IMR-90 (cell line): ENCODE measurements around the gene LRRTM4. TPM values are rescaled to one million over a fixed set of nuclear protein-coding genes. Genes with fewer than 3 reads are reported as not detected.
A peak's percentile ranks its signal among the peaks of the same experiment; 100 is the strongest.

Experiments used
- ATAC-seq: fragments of 200-7000 bp; cut with Tn5 transposase; 2 replicates; pipeline ENCODE4 v1.9.1; 2020; ENCODE audit warnings: low read depth, mild to moderate bottlenecking, moderate library complexity
- BruUV-seq: library from RNA; stranded (reverse); fragments of 400-500 nt; replicated peaks from 2 replicates; lab custom pipeline; 2021; lab: Mats Ljungman, UMichigan
- CTCF ChIA-PET: fragments of 300-600 bp; formaldehyde crosslinking; extraction: SDS; loops from one replicate; lab custom pipeline; 2021; ENCODE audit warnings: antibody characterized with exemption; lab: Yijun Ruan, JAX
- POLR2A ChIA-PET: fragments of 300-600 bp; sonication (Branson Sonifier 250); formaldehyde crosslinking; loops from one replicate; lab custom pipeline; 2022; ENCODE audit warnings: antibody characterized with exemption; ENCODE audit not compliant: unreplicated experiment; lab: Charles Lee
- DNase-seq: peaks from one replicate; pipeline ENCODE4 v3.0.0; 2013
- H2AFZ ChIP-seq: replicated peaks from 2 replicates; pipeline ENCODE3; 2013; ENCODE audit warnings: low read length, mild to moderate bottlenecking; ENCODE audit not compliant: poor library complexity
- H2AK5ac ChIP-seq: 2 replicates; pipeline ENCODE4 v1.6.1; 2013; ENCODE audit warnings: low read depth, low read length, inconsistent platforms
- H2AK9ac ChIP-seq: replicated peaks from 2 replicates; pipeline ENCODE3; 2013; ENCODE audit warnings: mild to moderate bottlenecking, low read depth, low read length, moderate library complexity; ENCODE audit not compliant: poor library complexity
- H2BK120ac ChIP-seq: 2 replicates; pipeline ENCODE4 v1.6.1; 2013; ENCODE audit warnings: low read depth, low read length, inconsistent platforms
- H2BK15ac ChIP-seq: 3 replicates; pipeline ENCODE4 v1.6.1; 2013; ENCODE audit warnings: low read depth, low read length, inconsistent platforms
- H2BK20ac ChIP-seq: 2 replicates; pipeline ENCODE4 v1.6.1; 2013; ENCODE audit warnings: low read depth, mild to moderate bottlenecking, inconsistent platforms, low read length, moderate library complexity
- H2BK5ac ChIP-seq: 2 replicates; pipeline ENCODE4 v1.6.1; 2013; ENCODE audit warnings: mild to moderate bottlenecking, low read depth, low read length, inconsistent platforms; ENCODE audit not compliant: poor library complexity, severe bottlenecking
- H3K14ac ChIP-seq: replicated peaks from 2 replicates; pipeline ENCODE4 v1.6.1; 2013; ENCODE audit warnings: low read depth, low read length, inconsistent platforms
- H3K18ac ChIP-seq: 2 replicates; pipeline ENCODE4 v1.6.1; 2013; ENCODE audit warnings: low read depth, low read length, control low read depth
- H3K23ac ChIP-seq: 2 replicates; pipeline ENCODE4 v1.6.1; 2013; ENCODE audit warnings: low read depth, low read length, inconsistent platforms
- H3K27ac ChIP-seq: 2 replicates; pipeline ENCODE4 v1.5.1; 2013; ENCODE audit warnings: mild to moderate bottlenecking, control low read depth, low read length; ENCODE audit not compliant: insufficient read depth
- H3K27me3 ChIP-seq: 2 replicates; pipeline ENCODE4 v1.6.1; 2013; ENCODE audit warnings: low read length; ENCODE audit not compliant: control insufficient read depth, insufficient read depth
- H3K36me3 ChIP-seq: 2 replicates; pipeline ENCODE4 v1.6.1; 2013; ENCODE audit warnings: low read length, mixed read lengths; ENCODE audit not compliant: control insufficient read depth, insufficient read depth
- H3K4ac ChIP-seq: 2 replicates; pipeline ENCODE4 v1.6.1; 2013; ENCODE audit warnings: low read depth, low read length, inconsistent platforms
- H3K4me1 ChIP-seq: 2 replicates; pipeline ENCODE4 v1.6.1; 2013; ENCODE audit warnings: low read length, mixed read lengths; ENCODE audit not compliant: control insufficient read depth, insufficient read depth
- H3K4me2 ChIP-seq: 2 replicates; pipeline ENCODE4 v1.6.1; 2013; ENCODE audit warnings: low read depth, mild to moderate bottlenecking, control low read depth, low read length, moderate library complexity
- H3K4me3 ChIP-seq: 2 replicates; pipeline ENCODE4 v1.5.1; 2013; ENCODE audit warnings: low read depth, mild to moderate bottlenecking, control low read depth, low read length, moderate library complexity; ENCODE audit not compliant: insufficient read depth
- H3K56ac ChIP-seq: 2 replicates; pipeline ENCODE4 v1.6.1; 2013; ENCODE audit warnings: low read length, inconsistent platforms; ENCODE audit not compliant: insufficient read depth; ENCODE audit errors: extremely low read depth
- H3K79me1 ChIP-seq, 2 experiments: 2 replicates each; pipeline ENCODE4 v1.6.1; 2013; ENCODE audit warnings: low read length in 2 of 2, inconsistent platforms in 1 of 2, low read depth in 1 of 2
- H3K9ac ChIP-seq: 2 replicates; pipeline ENCODE4 v1.6.1; 2013; ENCODE audit warnings: low read depth, low read length, control low read depth
- H3K9me1 ChIP-seq: 2 replicates; pipeline ENCODE4 v1.6.1; 2013; ENCODE audit warnings: low read length, inconsistent platforms; ENCODE audit not compliant: insufficient read depth
- H3K9me3 ChIP-seq: 2 replicates; pipeline ENCODE4 v1.6.1; 2013; ENCODE audit warnings: low read length; ENCODE audit not compliant: control insufficient read depth, insufficient read depth
- H4K20me1 ChIP-seq: 2 replicates; pipeline ENCODE4 v1.6.1; 2013; ENCODE audit warnings: low read length, inconsistent platforms; ENCODE audit not compliant: insufficient read depth
- H4K5ac ChIP-seq: 2 replicates; pipeline ENCODE4 v1.6.1; 2013; ENCODE audit warnings: mild to moderate bottlenecking, low read depth, low read length, control low read depth
- H4K8ac ChIP-seq, 2 experiments: 2 replicates each; pipeline ENCODE4 v1.6.1; 2013; ENCODE audit warnings: low read depth in 2 of 2, low read length in 2 of 2, control low read depth in 1 of 2, inconsistent platforms in 1 of 2
- H4K91ac ChIP-seq: 2 replicates; pipeline ENCODE4 v1.6.1; 2013; ENCODE audit warnings: low read depth, low read length, inconsistent platforms; ENCODE audit not compliant: insufficient read depth
- BHLHE40 ChIP-seq: fragments of 150-350 bp; IDR thresholded peaks from 2 replicates; pipeline ENCODE4 v1.6.1; 2016; ENCODE audit warnings: mild to moderate bottlenecking, low read depth, low read length
- FOS ChIP-seq: fragments of 150-350 bp; IDR thresholded peaks from 2 replicates; pipeline ENCODE4 v1.6.1; 2016; ENCODE audit warnings: low read depth, low read length
- MAFK ChIP-seq: IDR thresholded peaks from 2 replicates; pipeline ENCODE4 v1.6.1; 2012; ENCODE audit warnings: low read depth, low read length, improper control_type of control experiment
- RAD21 ChIP-seq: IDR thresholded peaks from 2 replicates; pipeline ENCODE4 v1.6.1; 2012; ENCODE audit warnings: low read length, improper control_type of control experiment
- WGBS, 2 experiments: methylation state at CpG; one replicate each; pipeline versions ENCODE4 v1.1.5 to v1.1.7; 2013; ENCODE audit warnings: missing lambda C conversion rate in 2 of 2; ENCODE audit not compliant: insufficient read length in 1 of 2; ENCODE audit errors: extremely low coverage in 2 of 2; 5-methylcytosine and 5-hydroxymethylcytosine counted together
- dilution Hi-C: fragments of 300-500 bp; cut with HindIII; formaldehyde crosslinking; loops from one replicate; pipeline ENCODE4 v1.14.3; 2018; ENCODE audit warnings: low sequenced_read_pairs; ENCODE audit not compliant: unreplicated experiment
- in situ Hi-C: fragments of 300-500 bp; cut with MboI; formaldehyde crosslinking; loops from 3 replicates; pipeline ENCODE4 v1.14.3; 2019; ENCODE audit warnings: low sequenced_read_pairs, inconsistent platforms, mixed read lengths
- intact Hi-C: fragments of 100-400 bp; cut with micrococcal nuclease; formaldehyde crosslinking; loops from 2 replicates; pipeline ENCODE4 v1.10.0; 2022
- polyA plus RNA-seq, 3 experiments: library from polyadenylated mRNA; depleted of rRNA; stranded (reverse); fragments of >200 nt; gene quantifications; 2 replicates each; pipeline ENCODE4 v1.2.3, GENCODE V29; 2012; ENCODE audit warnings: low replicate concordance in 1 of 3
- total RNA-seq: library from RNA; depleted of rRNA; stranded (reverse); fragments of >200 nt; gene quantifications from 2 replicates; pipeline ENCODE4 v1.2.3, GENCODE V29; 2012

Gene LRRTM4
- total and polyA plus RNA-seq, 2 of the 4 experiments (the other 2 are of a cell fraction), result not detected

DNA sequence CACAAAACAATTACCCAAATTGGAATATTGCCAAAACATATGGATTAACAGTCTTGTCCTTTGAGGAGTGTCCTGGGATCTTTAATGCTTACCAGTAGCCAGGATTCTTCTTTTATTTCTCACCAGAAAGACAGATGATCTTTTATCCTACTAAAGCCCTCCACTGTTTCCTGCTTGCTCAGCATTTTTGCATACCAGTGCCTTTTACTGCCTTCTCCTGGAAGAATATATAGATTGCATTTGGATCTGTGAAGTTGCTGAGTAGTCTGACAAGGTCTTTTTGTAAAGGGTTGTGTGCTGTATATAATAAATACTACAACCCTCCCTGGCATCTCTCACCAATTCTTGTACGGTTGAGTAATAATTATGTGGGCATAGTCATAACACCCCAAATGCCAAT lies 652.2 kb downstream of the LRRTM4 start:
- no peak overlapping the region for H2BK15ac ChIP-seq
- H2BK5ac ChIP-seq, result no peak overlapping the region
- no peak overlapping the region for H4K8ac ChIP-seq
- H3K4me1 ChIP-seq, result no peaks in the 10 kb centered on the region
- H3K18ac ChIP-seq, result no peak overlapping the region
- no peak overlapping the region for H2AK9ac ChIP-seq
- ATAC-seq, result no peak
- no peak overlapping the region for H2AFZ ChIP-seq
- in situ Hi-C loops, result no loop called here
- no peaks in the 10 kb centered on the region for H3K79me1 ChIP-seq
- intact Hi-C loops, result no loop called here
- H3K9ac ChIP-seq, result no peak overlapping the region
- H3K4ac ChIP-seq, result no peak overlapping the region
- H2BK120ac ChIP-seq, result no peak overlapping the region
- no peaks in the 10 kb centered on the region for H3K9me1 ChIP-seq
- no peaks in the 10 kb centered on the region for H3K27me3 ChIP-seq
- no peak overlapping the region for H3K14ac ChIP-seq
- no peak overlapping the region for H3K56ac ChIP-seq
- no peak overlapping the region for H2AK5ac ChIP-seq
- H3K27ac ChIP-seq, result no peak overlapping the region
- CTCF ChIA-PET, result no interaction called here
- TF ChIP-seq RAD21 (no peak), MAFK (peak; percentile 97), BHLHE40 (no peak), FOS (no peak)
- no CpG with 5 or more reads among the region's 1 CpG for WGBS, 2 experiments
- H4K5ac ChIP-seq, result no peak overlapping the region
- no peak overlapping the region for H3K4me2 ChIP-seq
- DNase-seq, result no peak
- H3K9me3 ChIP-seq, result no peaks in the 10 kb centered on the region
- H2BK20ac ChIP-seq, result no peak overlapping the region
- H4K91ac ChIP-seq, result no peak overlapping the region
- dilution Hi-C loops, result no loop called here
- no peak overlapping the region for H3K4me3 ChIP-seq
- no peak overlapping the region for H3K23ac ChIP-seq
- BruUV-seq, result no TSS peak
- POLR2A ChIA-PET, result no interaction called here
- H3K36me3 ChIP-seq, result no peaks in the 10 kb centered on the region
- no peaks in the 10 kb centered on the region for H4K20me1 ChIP-seq
